HT1080 (cell line): Measurements from ENCODE around the gene AGPAT3. TPM values are rescaled to one million over a fixed set of nuclear protein-coding genes. Genes with fewer than 3 reads are reported as not detected.

Source experiments
- DNase-seq: peaks from one replicate; pipeline ENCODE4 v3.0.0-alpha.2; 2015; ENCODE audit warnings: low read depth
- small RNA-seq: library from RNA; depleted of rRNA; stranded (forward); fragments of <200 nt; gene quantifications from one replicate; pipeline ENCODE3, GENCODE V24; 2014
- total RNA-seq: library from RNA; depleted of rRNA; stranded (reverse); fragments of >200 nt; shearing (Covaris generic); gene quantifications from 2 replicates; pipeline ENCODE4 v1.2.3, GENCODE V29; 2014; rRNA removed

The AGPAT3 gene
- total RNA-seq, 1 experiment from 2014 or later: 60.2 TPM

DNA sequence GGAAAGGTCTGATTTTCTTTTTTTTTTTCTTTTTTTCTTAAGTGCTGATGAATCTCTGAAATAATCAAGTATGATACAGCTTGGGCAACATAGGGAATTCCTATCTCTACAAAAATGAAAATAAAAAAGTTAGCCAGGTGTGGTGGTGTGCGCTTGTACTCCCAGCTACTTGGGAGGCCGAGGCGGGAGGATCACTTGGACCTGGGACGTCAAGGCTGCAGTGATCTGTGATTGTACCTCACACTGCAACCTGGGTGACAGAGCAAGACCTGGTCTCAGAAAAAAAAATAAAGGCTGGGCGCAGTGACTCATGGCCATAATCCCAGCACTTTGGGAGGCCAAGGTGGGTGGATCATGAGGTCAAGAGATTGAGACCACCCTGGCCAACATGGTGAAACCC is 153.1 kb downstream of the AGPAT3 start:
- DNase-seq: no peak

DNA sequence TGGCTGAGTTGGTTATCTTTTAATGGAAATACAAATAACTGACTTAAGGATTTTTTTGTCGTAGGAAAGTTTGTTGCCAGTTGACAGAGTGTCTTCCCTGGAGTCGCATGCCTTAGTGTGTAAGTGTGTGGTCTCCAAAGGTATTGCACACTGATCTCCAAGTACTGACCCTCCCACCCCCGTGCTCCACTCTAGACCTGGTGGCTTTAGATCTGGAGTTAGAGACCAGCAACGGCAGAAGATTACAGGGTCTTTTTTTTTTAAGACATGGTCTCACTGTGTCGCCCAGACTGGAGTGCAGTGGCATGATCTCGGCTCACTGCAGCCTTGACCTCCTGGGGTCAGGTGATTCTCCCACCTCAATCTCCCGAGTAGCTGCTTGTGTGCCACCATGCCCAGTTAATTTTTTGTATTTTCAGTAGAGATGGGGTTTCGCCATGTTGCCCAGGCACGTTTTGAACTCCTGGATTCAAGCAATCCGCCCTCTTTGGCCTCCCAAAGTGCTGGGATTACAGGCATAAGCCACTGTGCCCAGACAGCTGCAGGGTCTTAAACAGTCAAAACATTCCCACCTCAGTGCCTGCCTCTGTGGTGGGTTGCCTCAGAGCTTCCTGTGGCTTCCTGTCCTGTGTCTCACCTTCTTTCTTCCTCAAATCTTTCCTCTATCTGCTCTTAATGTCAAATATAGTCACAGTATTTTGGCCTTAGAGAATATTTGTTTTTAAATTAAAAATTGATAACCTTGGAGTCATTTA is 154.0 kb downstream of the AGPAT3 start:
- DNase-seq: no peak

GRCh38 chr21:44019568-44019958 is 154.5 kb downstream of the AGPAT3 start:
- DNase-seq: no peak

GRCh38 chr21:44020551-44020950 is 155.5 kb downstream of the AGPAT3 start:
- no peak for DNase-seq

DNA sequence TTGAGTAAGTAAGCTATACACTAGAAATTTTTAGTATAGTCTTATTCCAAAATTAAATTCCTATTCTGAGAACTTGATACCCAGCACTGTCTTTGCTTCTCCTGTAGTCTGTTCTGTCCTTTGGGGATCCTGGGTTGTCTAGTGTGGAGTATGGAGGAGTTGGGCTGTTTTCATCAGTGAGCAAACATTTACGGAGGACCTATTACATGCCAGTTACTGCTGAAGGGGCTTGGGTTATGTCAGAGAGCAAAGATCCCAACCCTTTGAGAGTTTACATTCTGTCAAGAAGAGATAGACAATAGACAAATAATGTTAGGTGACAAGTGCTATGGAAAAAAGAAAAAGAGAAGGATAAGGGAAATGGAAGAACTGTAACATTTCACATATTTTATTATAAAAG is 156.0 kb downstream of the AGPAT3 start:
- no peak for DNase-seq

- DNase-seq: no peak
Observed at GRCh38 chr21:44024257-44024656, 159.2 kb downstream of the AGPAT3 start.

GRCh38 chr21:44024887-44025353 is 159.9 kb downstream of the AGPAT3 start:
- no peak for DNase-seq

GRCh38 chr21:44027607-44028286 is 162.7 kb downstream of the AGPAT3 start:
- DNase-seq: no peak

DNA sequence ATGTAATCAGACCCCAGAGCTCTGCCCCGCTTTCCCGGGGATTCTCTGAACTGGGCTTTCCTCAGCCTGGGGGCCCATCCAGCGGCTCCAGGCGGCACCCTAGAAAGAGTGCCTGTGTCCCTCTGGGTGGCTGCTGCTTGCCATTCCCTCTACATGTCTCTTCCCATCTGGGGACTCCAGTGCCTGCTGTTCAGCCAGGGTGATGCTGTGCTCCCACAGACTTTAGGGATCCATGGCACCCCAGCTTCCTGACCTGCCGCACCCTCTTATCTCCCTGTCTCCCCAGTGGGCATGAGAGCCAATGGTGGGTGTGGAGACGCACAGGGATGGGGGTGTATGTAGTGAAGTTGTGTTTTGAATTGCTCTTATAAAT is 163.2 kb downstream of the AGPAT3 start:
- no peak for DNase-seq

DNA sequence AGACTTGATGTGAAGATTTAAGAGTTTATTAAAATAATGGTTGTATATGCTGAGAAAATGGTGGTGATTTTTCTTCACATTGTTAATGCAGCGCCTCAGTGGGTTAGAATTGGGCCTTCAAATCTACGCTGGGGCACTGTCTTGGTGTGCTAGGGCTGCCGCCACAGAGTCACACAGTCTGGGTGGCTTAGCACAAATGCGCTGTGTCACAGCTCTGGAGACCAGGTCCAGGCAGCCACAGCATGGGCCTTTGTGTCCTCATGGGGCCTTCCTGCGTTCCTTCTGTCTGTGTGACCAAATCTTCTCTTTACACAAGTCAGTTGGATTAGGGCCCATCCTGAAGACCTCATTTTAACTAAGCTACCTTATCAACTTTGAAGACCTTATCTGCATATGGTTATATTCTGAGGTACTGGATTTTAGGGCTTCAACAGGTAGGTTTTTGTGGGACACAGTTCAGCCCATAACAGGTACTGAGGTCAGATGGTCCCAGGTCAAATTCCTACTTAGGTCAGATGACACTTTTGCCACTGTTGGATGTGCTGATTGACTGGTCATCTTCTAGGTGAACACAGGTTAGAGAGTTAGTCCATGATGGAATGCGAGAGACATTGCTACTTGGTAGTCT is 164.6 kb downstream of the AGPAT3 start:
- no peak for DNase-seq

- no peak for DNase-seq
Observed at GRCh38 chr21:44035244-44035643, 170.2 kb downstream of the AGPAT3 start.

Small RNA genes within 50 kb of the gene (small RNA-seq; reads per million reads assigned to genes)
- gene RNU6-1150P (not detected), gene RNU6-859P (not detected)

Other genes starting within 250 kb of the AGPAT3 start
- gene HSF2BP, start 205.7 kb upstream of the AGPAT3 start, total RNA-seq: 0.77 and 1.4 TPM in 2 replicates
- 39.0 and 39.1 TPM in 2 replicates for gene RRP1B, start 205.7 kb upstream of the AGPAT3 start, total RNA-seq
- gene PDXK, start 146.1 kb upstream of the AGPAT3 start, total RNA-seq: 56.2 and 62.7 TPM in 2 replicates
- 24.3 and 55.3 TPM in 2 replicates for gene CSTB, start 88.9 kb upstream of the AGPAT3 start, total RNA-seq
- gene RRP1, start 75.6 kb upstream of the AGPAT3 start, total RNA-seq: 31.7 and 34.0 TPM in 2 replicates
- 37.6 and 40.9 TPM in 2 replicates for gene TRAPPC10, start 147.1 kb downstream of the AGPAT3 start, total RNA-seq
- 7.7 and 32.0 TPM in 2 replicates for gene PWP2, start 242.2 kb downstream of the AGPAT3 start, total RNA-seq